Psoas muscle (tissue), 8 donors: Measurements from ENCODE around the gene ATP10B. TPM values are rescaled to one million over a fixed set of nuclear protein-coding genes. Genes with fewer than 3 reads are reported as not detected.

Source experiments
- ATAC-seq, 4 donors: fragments of 200-7000 bp; cut with Tn5 transposase; one replicate each; pipeline ENCODE4 v1.9.1; 2020; ENCODE audit warnings: moderate library complexity in 3 of 4, mild to moderate bottlenecking in 2 of 4
- DNase-seq, 2 donors: peaks; one replicate each; pipeline ENCODE4 v3.0.0-alpha.2; 2020
- H3K27ac ChIP-seq: fragments of 200-600 bp; one replicate; pipeline ENCODE4 v1.8.0; 2022
- H3K27me3 ChIP-seq, 3 donors: fragments of 200-600 bp in 1 of 3; one replicate each; pipeline versions ENCODE4 v1.6.1 to v1.8.0; 2013 to 2022; ENCODE audit warnings: low read length in 2 of 3, mild to moderate bottlenecking in 2 of 3, moderate library complexity in 1 of 3; ENCODE audit not compliant: insufficient read depth in 3 of 3
- H3K36me3 ChIP-seq, 2 donors: fragments of 200-600 bp in 1 of 2; one replicate each; pipeline versions ENCODE4 v1.6.1 to v1.8.0; 2013 to 2022; ENCODE audit warnings: low read depth in 1 of 2, mild to moderate bottlenecking in 1 of 2, moderate library complexity in 1 of 2; ENCODE audit not compliant: insufficient read depth in 1 of 2
- H3K4me1 ChIP-seq: fragments of 200-600 bp; one replicate; pipeline ENCODE4 v1.8.0; 2022
- H3K4me3 ChIP-seq: fragments of 200-600 bp; one replicate; pipeline ENCODE4 v1.8.0; 2022; ENCODE audit warnings: mild to moderate bottlenecking
- H3K9me3 ChIP-seq: fragments of 200-600 bp; one replicate; pipeline ENCODE4 v1.8.0; 2022
- WGBS, 3 donors: extraction: QIAGEN DNeasy Blood & Tissue Kit; methylation state at CpG; one replicate each; pipeline versions ENCODE4 v1.1.6 to v1.1.7; 2013; 5-methylcytosine and 5-hydroxymethylcytosine counted together
- intact Hi-C, 2 donors: fragments of 100-400 bp; cut with DNase I; formaldehyde crosslinking; loops; one replicate each; pipeline versions ENCODE4 v1.11.0 to v1.14.2; 2022
- polyA plus RNA-seq, 3 donors: library from polyadenylated mRNA; stranded (reverse); fragments of 200-250 nt; gene quantifications; one replicate each; pipeline ENCODE4 v1.2.3, GENCODE V29; 2013
- total RNA-seq, 4 donors: library from RNA; stranded (reverse); fragmentation: NEBNext Ultra II Directional in 2 of 4; extraction: Animal tissue kit (Norgen Biotek cat#: 25700) in 2 of 4; gene quantifications; one replicate each; pipeline versions ENCODE4 v1.2.1 to v1.2.4, GENCODE V29; 2021 to 2023
- TF ChIP-seq, protein P1 (sequence below): fragments of 200-600 bp; IDR thresholded peaks from one replicate; pipeline ENCODE4 v1.8.0; 2022; ENCODE audit warnings: antibody characterized with exemption
- donor health status: healthy with polysubstance abuse.
- donor health status: DM: no; HTN: no; CAD: no; lungs with moderate emphysema.
- donor health status: Bipolar disorder and iron deficiency.
- donor health status: healthy.
- donor health status: DM: yes; HTN: yes; CAD: no.
- donor health status: DM: no; HTN: no; CAD: no.
- donor health status: DM: no; HTN: no; CAD: no.
- donor health status: DM: yes; HTN: yes; CAD: no.

The ATP10B gene
- total and polyA plus RNA-seq, 7 donors = 0.01 to 0.04 TPM; not detected in 5

DNA sequence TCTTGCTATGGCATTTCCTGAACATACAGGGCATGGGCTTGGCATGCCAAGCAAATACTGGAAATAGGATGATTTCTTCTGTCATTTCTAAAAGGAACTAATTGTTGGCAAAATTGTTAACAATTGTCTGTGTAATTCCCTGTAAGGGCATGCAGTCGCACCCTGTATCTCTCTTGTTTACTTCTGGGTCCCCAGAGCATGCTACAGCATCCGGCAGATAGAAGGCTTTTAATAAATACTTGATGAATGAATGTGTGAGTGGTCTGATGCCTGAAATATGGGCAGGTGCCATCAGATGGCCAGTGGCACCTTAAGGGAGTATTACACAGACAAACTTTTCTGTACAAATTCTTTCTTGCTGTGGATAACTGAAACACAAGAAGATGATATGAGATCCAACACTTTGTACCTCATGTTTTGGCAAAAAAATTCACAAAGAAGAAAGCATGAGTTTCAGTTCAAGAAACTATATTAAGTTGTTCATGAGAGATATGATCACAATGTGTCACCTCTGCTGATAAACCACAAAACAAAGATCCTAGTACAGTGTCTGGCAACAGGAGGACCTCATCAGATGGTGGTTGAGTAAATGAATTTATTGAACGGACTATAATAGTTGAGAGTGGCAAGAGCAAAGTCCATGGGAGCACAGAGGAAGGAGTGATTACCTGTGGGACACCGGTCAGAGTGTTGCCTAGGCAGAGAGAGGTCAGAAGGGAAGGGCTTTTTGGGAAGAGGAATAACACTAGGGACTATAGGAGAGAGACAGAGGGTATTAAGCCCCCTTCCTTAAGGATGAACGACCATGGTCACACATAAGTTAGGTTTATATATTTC, 194.2 kb downstream of the ATP10B start:
- no peak overlapping the region for H3K27ac ChIP-seq
- no peaks in the 10 kb centered on the region for H3K27me3 ChIP-seq
- WGBS, 3 donors = 74 to 77% (median 76%) methylated on average over 5 of the region's 5 CpGs
- H3K4me1 ChIP-seq = no peaks in the 10 kb centered on the region
- intact Hi-C loops = no loop called here
- ATAC-seq (no peak), DNase-seq (no peak)
- H3K4me3 ChIP-seq = no peak overlapping the region
- no peaks in the 10 kb centered on the region for H3K9me3 ChIP-seq
- TF ChIP-seq, protein P1, sequence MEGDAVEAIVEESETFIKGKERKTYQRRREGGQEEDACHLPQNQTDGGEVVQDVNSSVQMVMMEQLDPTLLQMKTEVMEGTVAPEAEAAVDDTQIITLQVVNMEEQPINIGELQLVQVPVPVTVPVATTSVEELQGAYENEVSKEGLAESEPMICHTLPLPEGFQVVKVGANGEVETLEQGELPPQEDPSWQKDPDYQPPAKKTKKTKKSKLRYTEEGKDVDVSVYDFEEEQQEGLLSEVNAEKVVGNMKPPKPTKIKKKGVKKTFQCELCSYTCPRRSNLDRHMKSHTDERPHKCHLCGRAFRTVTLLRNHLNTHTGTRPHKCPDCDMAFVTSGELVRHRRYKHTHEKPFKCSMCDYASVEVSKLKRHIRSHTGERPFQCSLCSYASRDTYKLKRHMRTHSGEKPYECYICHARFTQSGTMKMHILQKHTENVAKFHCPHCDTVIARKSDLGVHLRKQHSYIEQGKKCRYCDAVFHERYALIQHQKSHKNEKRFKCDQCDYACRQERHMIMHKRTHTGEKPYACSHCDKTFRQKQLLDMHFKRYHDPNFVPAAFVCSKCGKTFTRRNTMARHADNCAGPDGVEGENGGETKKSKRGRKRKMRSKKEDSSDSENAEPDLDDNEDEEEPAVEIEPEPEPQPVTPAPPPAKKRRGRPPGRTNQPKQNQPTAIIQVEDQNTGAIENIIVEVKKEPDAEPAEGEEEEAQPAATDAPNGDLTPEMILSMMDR = no peak
- H3K36me3 ChIP-seq = no peaks in the 10 kb centered on the region

- no peaks in the 10 kb centered on the region for H3K27me3 ChIP-seq
- no peak for DNase-seq
- H3K36me3 ChIP-seq = no peaks in the 10 kb centered on the region
- no peak overlapping the region for H3K27ac ChIP-seq
- WGBS, 3 donors = 91 to 100% (median 91%) methylated on average over 1 of the region's 1 CpG
- no peak overlapping the region for H3K4me3 ChIP-seq
- no peaks in the 10 kb centered on the region for H3K4me1 ChIP-seq
- no peak for ATAC-seq
- H3K9me3 ChIP-seq = no peaks in the 10 kb centered on the region
- intact Hi-C loops = no loop called here
- TF ChIP-seq, protein P1 = no peak
Observed at GRCh38 chr5:160657068-160657507, 194.9 kb downstream of the ATP10B start.

GRCh38 chr5:160655717-160656116, 196.3 kb downstream of the ATP10B start:
- 93 to 95% (median 94%) methylated on average over 8 of the region's 8 CpGs for WGBS, 3 donors
- Histone ChIP-seq H3K27ac (no peak overlapping the region), H3K4me1 (no peaks in the 10 kb centered on the region), H3K9me3 (no peaks in the 10 kb centered on the region), H3K4me3 (no peak overlapping the region), H3K27me3 (no peaks in the 10 kb centered on the region), H3K36me3 (no peaks in the 10 kb centered on the region)
- TF ChIP-seq, protein P1 = no peak
- ATAC-seq = no peak
- intact Hi-C loops = no loop called here
- DNase-seq = no peak

GRCh38 chr5:160651692-160652645, 200.0 kb downstream of the ATP10B start:
- intact Hi-C loops = no loop called here
- no peaks in the 10 kb centered on the region for H3K36me3 ChIP-seq
- H3K27me3 ChIP-seq = no peaks in the 10 kb centered on the region
- no peak for DNase-seq
- H3K4me3 ChIP-seq = no peak overlapping the region
- TF ChIP-seq, protein P1 = no peak
- ATAC-seq = no peak
- H3K27ac ChIP-seq = no peak overlapping the region
- no peaks in the 10 kb centered on the region for H3K9me3 ChIP-seq
- 86 to 87% (median 86%) methylated on average over 9 of the region's 9 CpGs for WGBS, 3 donors
- no peaks in the 10 kb centered on the region for H3K4me1 ChIP-seq
